NCI-H1417 treated with DMSO at 0.1 percent for 48 hours (cell line): Measurements from ENCODE around the gene LINGO3.
"Not testable (repeated sequence)": the region's sequence is repeated elsewhere in the genome, so short reads cannot be mapped to it uniquely, and the experiment has no call there.

Experiments used
- DNase-seq: peaks from one replicate; lab custom pipeline; 2025; lab: John Stamatoyannopoulos, UW

Gene LINGO3

GRCh38 chr19:2308114-2308556 is at the start of gene LINGO3:
TSS of gene LINGO3 (minus strand) at chr19:2308154. CDS start at chr19:2291776, 16,378 bp downstream.
- DNase-seq = no peak

GRCh38 chr19:2356036-2356646 is 48.2 kb upstream of the LINGO3 start:
- DNase-seq = no peak

GRCh38 chr19:2355168-2356035 is 47.4 kb upstream of the LINGO3 start:
- no peak for DNase-seq

GRCh38 chr19:2354670-2355069 is 46.7 kb upstream of the LINGO3 start:
- no peak for DNase-seq

GRCh38 chr19:2353887-2354592 is 46.1 kb upstream of the LINGO3 start:
- no peak for DNase-seq

GRCh38 chr19:2353159-2353886 is 45.4 kb upstream of the LINGO3 start:
- DNase-seq = no peak

GRCh38 chr19:2352121-2352520 is 44.2 kb upstream of the LINGO3 start:
- no peak for DNase-seq

- no peak for DNase-seq
These were observed 43.6 kb upstream of the LINGO3 start for GRCh38 chr19:2351591-2351990.

- DNase-seq = no peak
These were observed 42.7 kb upstream of the LINGO3 start for GRCh38 chr19:2350656-2351055.

GRCh38 chr19:2349818-2350217 is 41.9 kb upstream of the LINGO3 start:
- not testable (repeated sequence) for DNase-seq

GRCh38 chr19:2345794-2346663 is 38.1 kb upstream of the LINGO3 start:
- DNase-seq = no peak

GRCh38 chr19:2345076-2345475 is 37.1 kb upstream of the LINGO3 start:
- no peak for DNase-seq

GRCh38 chr19:2344381-2344870 is 36.5 kb upstream of the LINGO3 start:
- no peak for DNase-seq

GRCh38 chr19:2343289-2343982 is 35.5 kb upstream of the LINGO3 start:
- no peak for DNase-seq

GRCh38 chr19:2342656-2343288 is 34.8 kb upstream of the LINGO3 start:
- DNase-seq = no peak

GRCh38 chr19:2341982-2342381 is 34.0 kb upstream of the LINGO3 start:
- DNase-seq = no peak

- no peak for DNase-seq
These were observed 33.3 kb upstream of the LINGO3 start for GRCh38 chr19:2341244-2341751.

GRCh38 chr19:2340496-2341243 is 32.7 kb upstream of the LINGO3 start:
- DNase-seq = no peak
